ENCODE data around the gene ZNF813.
"Not testable (repeated sequence)": the region's sequence is repeated elsewhere in the genome, so short reads cannot be mapped to it uniquely, and the experiment has no call there.

Gene ZNF813

DNA sequence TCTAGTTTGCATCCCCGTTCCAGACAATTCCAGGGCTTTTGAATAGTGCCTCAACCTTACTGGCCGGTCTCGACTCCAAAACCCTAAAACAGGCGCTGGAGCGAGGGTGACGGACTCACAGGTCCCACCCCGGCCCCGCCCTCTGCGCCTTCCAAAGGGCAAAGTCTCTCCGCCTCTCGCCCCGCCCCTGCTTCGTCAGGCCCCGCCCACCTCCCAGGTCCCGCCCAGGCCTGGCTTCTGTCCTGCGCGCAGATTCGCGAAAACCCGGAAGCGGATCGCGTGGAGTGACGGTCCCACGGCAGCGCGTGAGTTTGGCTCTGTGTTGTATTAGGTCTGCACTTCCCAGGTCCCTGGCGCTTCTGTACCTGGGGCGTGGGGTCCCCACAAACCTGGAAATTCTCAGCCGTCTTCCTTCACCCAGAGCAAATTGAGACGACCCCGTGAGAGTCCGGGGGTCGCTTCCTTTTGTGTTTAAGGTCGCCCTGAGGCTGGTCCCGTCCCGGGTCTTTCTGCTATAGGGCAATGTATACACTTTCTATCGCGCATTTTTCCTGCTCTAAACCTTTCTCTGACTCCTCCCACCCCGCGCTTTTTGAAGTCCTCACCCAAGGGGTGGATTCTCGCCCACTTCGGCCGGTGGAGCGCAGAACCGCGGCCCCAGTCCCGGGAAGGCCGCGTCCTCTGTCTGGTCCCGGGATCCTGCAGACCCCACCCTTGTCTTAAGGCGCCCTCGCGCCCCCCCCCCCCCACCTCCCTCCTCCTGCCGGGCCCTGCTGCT lies at the start of gene ZNF813 (continued):
- no peak for TF ChIP-seq ZBTB20 (tag by site-specific recombination; IDR thresholded peaks at IDR 0.05)
- no peak for TF ChIP-seq ZNF19 (tag by site-specific recombination; IDR thresholded peaks at IDR 0.05; ENCODE audit: low read depth)
- TF ChIP-seq BCL11B (tag by site-specific recombination; IDR thresholded peaks at IDR 0.05; ENCODE audit: low read depth): no peak
- no peak for TF ChIP-seq ZNF561 (tag by site-specific recombination; IDR thresholded peaks at IDR 0.05; ENCODE audit: borderline replicate concordance)
- TF ChIP-seq ZBTB48 (tag by site-specific recombination; IDR thresholded peaks at IDR 0.05): no peak
- no peak for TF ChIP-seq ZNF777 (tag by site-specific recombination; IDR thresholded peaks at IDR 0.05; ENCODE audit: borderline replicate concordance)

DNA sequence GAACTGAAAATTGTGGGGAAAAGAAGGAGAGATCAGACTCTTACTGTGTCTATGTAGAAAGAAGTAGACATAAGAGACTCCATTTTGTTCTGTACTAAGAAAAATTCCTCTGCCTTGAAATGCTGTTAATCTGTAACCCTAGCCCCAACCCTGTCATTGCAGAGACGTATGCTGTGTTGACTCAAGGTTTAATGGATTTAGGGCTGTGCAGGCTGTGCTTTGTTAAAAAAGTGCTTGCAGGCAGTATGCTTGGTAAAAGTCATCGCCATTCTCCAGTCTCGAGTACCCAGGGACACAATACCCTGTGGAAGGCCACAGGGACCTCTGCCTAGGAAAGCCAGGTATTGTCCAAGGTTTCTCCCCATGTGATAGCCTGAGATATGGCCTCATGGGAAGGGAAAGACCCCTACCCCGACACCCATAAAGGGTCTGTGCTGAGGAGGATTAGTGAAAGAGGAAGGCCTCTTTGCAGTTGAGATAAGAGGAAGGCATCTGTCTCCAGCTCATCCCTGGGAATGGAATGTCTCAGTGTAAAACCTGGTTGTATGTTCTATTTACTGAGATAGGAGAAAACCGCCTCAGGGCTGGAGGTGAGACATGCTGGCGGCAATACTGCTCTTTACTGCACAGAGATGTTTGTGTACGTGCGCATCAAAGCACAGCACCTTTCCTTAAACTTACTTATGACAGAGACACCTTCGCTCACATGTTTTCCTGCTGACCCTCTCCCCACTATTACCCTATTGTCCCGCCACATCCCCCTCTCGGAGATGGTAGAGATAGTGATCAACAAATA lies 46.8 kb upstream of the ZNF813 start:
- H3K9me3 ChIP-seq (ENCODE audit: control insufficient read depth, insufficient read depth, low read depth, low read length); H3K4me3 ChIP-seq (ENCODE audit: low read depth, low read length); POLR2A ChIA-PET; CTCF ChIA-PET; H3K27ac ChIP-seq (ENCODE audit: extremely low read depth, low read depth, low read length); H3K36me3 ChIP-seq (ENCODE audit: control insufficient read depth in 2 of 2, insufficient read depth in 1 of 2, low read length in 2 of 2); H3K4me1 ChIP-seq (ENCODE audit: control insufficient read depth, insufficient read depth, low read length): not testable (repeated sequence)

DNA sequence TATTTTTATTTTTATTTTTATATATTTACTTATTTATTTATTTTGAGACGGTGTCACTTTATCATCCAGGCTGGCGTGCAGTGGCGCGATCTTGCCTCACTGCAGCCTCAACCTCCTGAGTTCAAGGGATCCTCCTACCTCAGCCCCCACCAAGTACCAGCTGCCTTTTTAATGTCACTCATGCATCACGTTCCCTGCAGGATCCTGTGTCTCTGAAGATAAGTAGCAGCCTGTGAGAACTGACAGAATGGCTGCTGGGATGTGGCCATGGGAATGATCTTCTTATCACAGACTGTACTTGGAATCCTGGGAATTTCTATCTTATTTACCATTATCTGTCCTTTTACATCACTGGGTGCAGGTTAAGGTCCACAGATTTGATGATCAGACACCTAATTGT lies 45.0 kb upstream of the ZNF813 start:
- no peaks in the 10 kb centered on the region; the same call in 1 of the 2 replicates for H3K9me3 ChIP-seq (ENCODE audit: control insufficient read depth, insufficient read depth, low read depth, low read length)
- no peak overlapping the region for H3K27ac ChIP-seq (ENCODE audit: extremely low read depth, low read depth, low read length)
- TF ChIP-seq ZNF169 (tag by site-specific recombination; IDR thresholded peaks at IDR 0.05) (no peak), TCF7L2 (IDR thresholded peaks at IDR 0.05; ENCODE audit: borderline replicate concordance, low read depth, low read length) (no peak), ZEB2 (tag by site-specific recombination; IDR thresholded peaks at IDR 0.05) (no peak), ZNF776 (tag by site-specific recombination; IDR thresholded peaks at IDR 0.05; ENCODE audit: borderline replicate concordance) (no peak)
- TF ChIP-seq, protein P1, sequence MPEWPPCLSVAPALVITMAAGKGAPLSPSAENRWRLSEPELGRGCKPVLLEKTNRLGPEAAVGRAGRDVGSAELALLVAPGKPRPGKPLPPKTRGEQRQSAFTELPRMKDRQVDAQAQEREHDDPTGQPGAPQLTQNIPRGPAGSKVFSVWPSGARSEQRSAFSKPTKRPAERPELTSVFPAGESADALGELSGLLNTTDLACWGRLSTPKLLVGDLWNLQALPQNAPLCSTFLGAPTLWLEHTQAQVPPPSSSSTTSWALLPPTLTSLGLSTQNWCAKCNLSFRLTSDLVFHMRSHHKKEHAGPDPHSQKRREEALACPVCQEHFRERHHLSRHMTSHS (tag by site-specific recombination; IDR thresholded peaks at IDR 0.05): no peak
- CTCF ChIA-PET: interaction anchor here (0.6 kb wide), 1 partner anchor 1335 kb away, joined by 3 read pairs; no protein-coding TSS in a partner anchor
- POLR2A ChIA-PET: no interaction called here
- no peaks in the 10 kb centered on the region for H3K4me1 ChIP-seq (ENCODE audit: control insufficient read depth, insufficient read depth, low read length)
- no peak overlapping the region for H3K4me3 ChIP-seq (ENCODE audit: low read depth, low read length)
- no peaks in the 10 kb centered on the region for H3K36me3 ChIP-seq (ENCODE audit: control insufficient read depth in 2 of 2, insufficient read depth in 1 of 2, low read length in 2 of 2)

DNA sequence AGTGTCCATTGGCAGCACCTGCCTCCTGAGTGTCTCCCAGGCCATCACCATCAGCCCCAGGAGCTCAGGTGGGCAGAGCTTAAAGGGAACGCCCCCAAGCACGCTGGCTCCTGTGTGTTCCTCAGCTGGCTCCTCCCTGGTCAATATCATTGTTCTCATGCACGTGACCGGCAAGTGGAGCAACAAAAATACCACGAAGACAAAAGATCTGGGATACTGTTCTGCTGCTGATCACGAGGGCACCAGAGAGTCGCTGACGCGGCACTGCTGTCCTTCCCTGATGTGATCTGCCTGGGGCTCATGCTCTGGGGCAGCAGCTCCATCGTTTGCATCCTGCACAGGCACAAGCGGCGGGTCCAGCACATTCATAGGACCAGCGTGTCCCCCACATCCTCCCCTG lies 44.5 kb upstream of the ZNF813 start:
- POLR2A ChIA-PET; H3K4me1 ChIP-seq (ENCODE audit: control insufficient read depth, insufficient read depth, low read length); H3K36me3 ChIP-seq (ENCODE audit: control insufficient read depth in 2 of 2, insufficient read depth in 1 of 2, low read length in 2 of 2); H3K27ac ChIP-seq (ENCODE audit: extremely low read depth, low read depth, low read length); H3K9me3 ChIP-seq (ENCODE audit: control insufficient read depth, insufficient read depth, low read depth, low read length); H3K4me3 ChIP-seq (ENCODE audit: low read depth, low read length): not testable (repeated sequence)
- CTCF ChIA-PET: interaction anchor here (0.8 kb wide), 1 partner anchor 48 kb away, joined by 4 read pairs; no protein-coding TSS in a partner anchor

DNA sequence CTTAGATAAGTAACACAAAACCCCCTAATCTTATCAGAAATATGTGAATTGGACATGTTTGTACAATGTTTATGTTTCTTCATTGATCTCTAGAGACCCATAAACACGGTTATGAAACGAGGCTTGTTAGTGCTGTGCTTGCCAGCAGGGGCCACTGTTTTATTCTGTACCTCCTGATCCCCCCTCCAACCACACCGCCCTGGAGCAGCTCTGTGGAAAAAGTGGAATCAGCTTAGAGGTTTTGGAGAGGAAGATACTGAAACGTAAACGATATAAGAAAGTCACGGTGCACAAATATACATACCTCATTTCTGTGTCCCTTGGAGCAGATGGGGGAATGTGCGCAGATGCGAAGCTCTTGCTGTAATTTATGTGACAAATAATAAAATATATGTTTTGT lies 43.9 kb upstream of the ZNF813 start:
- H3K27ac ChIP-seq (ENCODE audit: extremely low read depth, low read depth, low read length); POLR2A ChIA-PET; H3K4me1 ChIP-seq (ENCODE audit: control insufficient read depth, insufficient read depth, low read length); H3K4me3 ChIP-seq (ENCODE audit: low read depth, low read length); H3K36me3 ChIP-seq (ENCODE audit: control insufficient read depth in 2 of 2, insufficient read depth in 1 of 2, low read length in 2 of 2); H3K9me3 ChIP-seq (ENCODE audit: control insufficient read depth, insufficient read depth, low read depth, low read length): not testable (repeated sequence)
- CTCF ChIA-PET: interaction anchor here (0.6 to 2.7 kb wide), 5 partner anchors 14 to 663 kb away, joined by 3 to 17 read pairs (median 3); no protein-coding TSS in a partner anchor

Data from HEK293 (cell line).